ENCODE data around the gene YWHAH. TPM values are rescaled to one million over a fixed set of nuclear protein-coding genes. Genes with fewer than 3 reads are reported as not detected.

The YWHAH gene
- total RNA-seq, 2 donors from 2014 or later, result 162 to 193 TPM

DNA sequence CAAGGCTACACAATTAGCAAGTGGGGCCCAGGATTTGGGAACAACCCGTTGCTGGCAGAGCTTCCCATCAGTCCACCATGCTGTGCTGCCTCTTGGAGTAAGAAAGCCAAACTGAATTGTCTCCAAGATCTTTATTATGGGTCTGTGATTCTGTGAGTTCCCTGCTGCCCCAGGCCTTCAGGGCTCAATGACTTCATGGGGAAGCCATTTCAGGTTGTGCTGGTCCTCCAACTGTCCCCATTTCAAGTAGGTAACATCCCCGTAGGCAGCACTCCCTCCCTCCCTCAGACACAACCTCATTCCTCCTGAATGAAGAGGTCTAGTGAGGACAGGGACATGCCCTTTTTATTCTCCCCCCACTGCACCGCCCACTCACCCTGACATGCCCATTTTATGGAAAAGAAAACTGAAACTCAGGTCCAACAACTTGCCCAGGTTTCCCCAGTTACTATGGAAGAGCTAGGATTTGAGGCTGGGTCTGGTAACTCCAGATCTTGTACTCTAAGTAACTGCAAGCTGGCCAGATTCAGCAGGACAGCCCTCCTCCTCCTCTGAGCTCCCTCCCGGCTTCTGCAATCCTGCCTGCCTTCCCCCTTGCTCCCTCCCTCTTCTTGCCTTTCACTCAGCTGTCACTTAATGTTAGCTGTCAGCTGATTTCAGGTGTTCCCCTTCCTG lies 8.2 kb upstream of the YWHAH start:
- no peak overlapping the region for H3K27ac ChIP-seq (ENCODE audit: low read depth, low read length)

DNA sequence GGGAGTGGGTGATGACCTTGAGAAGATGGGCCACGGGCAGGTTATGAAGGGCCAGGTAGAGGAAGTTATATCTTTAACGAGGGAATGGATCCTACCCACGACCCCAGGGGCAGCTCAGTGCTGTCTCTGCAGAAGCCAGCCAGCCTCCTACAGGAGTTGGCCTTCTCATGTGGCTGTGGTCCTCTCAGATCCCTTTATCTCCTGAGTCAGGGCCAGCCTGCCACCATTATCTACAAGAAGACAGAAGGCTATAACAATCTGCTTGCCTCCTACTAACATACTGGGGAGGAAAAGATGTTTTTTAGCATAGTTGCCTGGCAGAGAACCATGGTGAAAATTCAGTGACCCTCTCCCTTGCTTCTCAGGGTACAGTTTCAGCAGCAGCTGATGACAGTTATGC lies 7.0 kb upstream of the YWHAH start:
- peaks cover 2% of the 10 kb centered on the region for H3K27me3 Mint-ChIP-seq (ENCODE audit: insufficient read depth)
- no peaks in the 10 kb centered on the region for H3K4me1 ChIP-seq (ENCODE audit: control insufficient read depth, insufficient read depth, low read length)
- no peaks in the 10 kb centered on the region for H3K36me3 ChIP-seq (ENCODE audit: control insufficient read depth, insufficient read depth, low read length)
- no peak overlapping the region for H3K4me3 Mint-ChIP-seq
- H3K4me1 Mint-ChIP-seq, result peaks cover 3% of the 10 kb centered on the region
- no peaks in the 10 kb centered on the region for H3K36me3 Mint-ChIP-seq (ENCODE audit: low read depth)
- H3K9me3 ChIP-seq (ENCODE audit: control insufficient read depth, low read length), result no peaks in the 10 kb centered on the region
- no peak overlapping the region for H3K27ac Mint-ChIP-seq
- DNase-seq, result no peak
- no peak overlapping the region for H3K27ac ChIP-seq (ENCODE audit: low read depth, low read length)
- no peaks in the 10 kb centered on the region for H3K27me3 ChIP-seq (ENCODE audit: control insufficient read depth, insufficient read depth, low read length, poor library complexity, severe bottlenecking)
- no peaks in the 10 kb centered on the region for H3K9me3 Mint-ChIP-seq
- 75% methylated on average over 3 of the region's 3 CpGs; no CpG with 5 or more reads in 1 of the 2 experiments for WGBS, 2 experiments (ENCODE audit: insufficient coverage in 1 of 2, insufficient read length in 1 of 2)
- H3K4me3 ChIP-seq (ENCODE audit: low read length), result no peak overlapping the region
- no peak overlapping the region for H3K9ac ChIP-seq (ENCODE audit: extremely low read depth, low read length, poor library complexity, severe bottlenecking)
- TF ChIP-seq, protein P1, sequence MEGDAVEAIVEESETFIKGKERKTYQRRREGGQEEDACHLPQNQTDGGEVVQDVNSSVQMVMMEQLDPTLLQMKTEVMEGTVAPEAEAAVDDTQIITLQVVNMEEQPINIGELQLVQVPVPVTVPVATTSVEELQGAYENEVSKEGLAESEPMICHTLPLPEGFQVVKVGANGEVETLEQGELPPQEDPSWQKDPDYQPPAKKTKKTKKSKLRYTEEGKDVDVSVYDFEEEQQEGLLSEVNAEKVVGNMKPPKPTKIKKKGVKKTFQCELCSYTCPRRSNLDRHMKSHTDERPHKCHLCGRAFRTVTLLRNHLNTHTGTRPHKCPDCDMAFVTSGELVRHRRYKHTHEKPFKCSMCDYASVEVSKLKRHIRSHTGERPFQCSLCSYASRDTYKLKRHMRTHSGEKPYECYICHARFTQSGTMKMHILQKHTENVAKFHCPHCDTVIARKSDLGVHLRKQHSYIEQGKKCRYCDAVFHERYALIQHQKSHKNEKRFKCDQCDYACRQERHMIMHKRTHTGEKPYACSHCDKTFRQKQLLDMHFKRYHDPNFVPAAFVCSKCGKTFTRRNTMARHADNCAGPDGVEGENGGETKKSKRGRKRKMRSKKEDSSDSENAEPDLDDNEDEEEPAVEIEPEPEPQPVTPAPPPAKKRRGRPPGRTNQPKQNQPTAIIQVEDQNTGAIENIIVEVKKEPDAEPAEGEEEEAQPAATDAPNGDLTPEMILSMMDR (conservative IDR thresholded peaks at IDR 0.05), result no peak

More for the DNA sequence above, 8.2 kb upstream of the YWHAH start:
- no peaks in the 10 kb centered on the region for H3K27me3 ChIP-seq (ENCODE audit: control insufficient read depth, insufficient read depth, low read length, poor library complexity, severe bottlenecking)
- no peaks in the 10 kb centered on the region for H3K4me1 ChIP-seq (ENCODE audit: control insufficient read depth, insufficient read depth, low read length)
- no peak overlapping the region for H3K4me3 ChIP-seq (ENCODE audit: low read length)
- Mint-ChIP-seq H3K36me3 (ENCODE audit: low read depth) (no peaks in the 10 kb centered on the region), H3K4me3 (no peak overlapping the region), H3K9me3 (no peaks in the 10 kb centered on the region), H3K27me3 (ENCODE audit: insufficient read depth) (no peaks in the 10 kb centered on the region), H3K27ac (no peak overlapping the region), H3K4me1 (peaks cover 3% of the 10 kb centered on the region)
- H3K36me3 ChIP-seq (ENCODE audit: control insufficient read depth, insufficient read depth, low read length), result no peaks in the 10 kb centered on the region
- DNase-seq, result no peak
- no peak overlapping the region for H3K9ac ChIP-seq (ENCODE audit: extremely low read depth, low read length, poor library complexity, severe bottlenecking)
- H3K9me3 ChIP-seq (ENCODE audit: control insufficient read depth, low read length), result no peaks in the 10 kb centered on the region
- TF ChIP-seq, protein P1 (conservative IDR thresholded peaks at IDR 0.05), result no peak
- 75 to 81% methylated on average over 3 to 4 of the region's 4 CpGs for WGBS, 2 experiments (ENCODE audit: insufficient coverage in 1 of 2, insufficient read length in 1 of 2)

DNA sequence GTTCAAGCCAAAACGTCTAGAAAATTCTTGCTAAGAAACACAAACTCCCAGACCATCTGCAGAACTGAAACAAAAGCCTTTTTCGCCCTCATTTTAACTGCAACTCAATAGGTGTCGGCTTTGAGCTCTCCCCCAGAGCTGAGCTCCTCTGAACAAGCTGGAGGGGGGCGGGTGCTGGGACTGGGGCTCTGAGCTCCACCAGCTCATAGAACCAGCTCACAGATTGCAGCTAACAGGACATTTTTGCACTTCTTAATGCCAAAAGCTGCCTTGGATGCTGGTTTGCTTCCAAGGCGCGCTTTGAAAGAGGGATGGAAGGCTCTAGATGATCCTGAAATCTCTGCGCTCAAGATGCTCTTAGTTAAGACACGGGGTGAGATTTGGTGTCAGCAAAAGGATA lies 6.0 kb upstream of the YWHAH start:
- Mint-ChIP-seq H3K4me3 (no peak overlapping the region), H3K4me1 (peaks cover 3% of the 10 kb centered on the region), H3K27me3 (ENCODE audit: insufficient read depth) (peaks cover 2% of the 10 kb centered on the region), H3K9me3 (no peaks in the 10 kb centered on the region), H3K27ac (no peak overlapping the region), H3K36me3 (ENCODE audit: low read depth) (no peaks in the 10 kb centered on the region)
- no peaks in the 10 kb centered on the region for H3K36me3 ChIP-seq (ENCODE audit: control insufficient read depth, insufficient read depth, low read length)
- no peak overlapping the region for H3K27ac ChIP-seq (ENCODE audit: low read depth, low read length)
- no peak overlapping the region for H3K4me3 ChIP-seq (ENCODE audit: low read length)
- no peak overlapping the region for H3K9ac ChIP-seq (ENCODE audit: extremely low read depth, low read length, poor library complexity, severe bottlenecking)
- no peak for DNase-seq
- H3K27me3 ChIP-seq (ENCODE audit: control insufficient read depth, insufficient read depth, low read length, poor library complexity, severe bottlenecking), result no peaks in the 10 kb centered on the region
- H3K9me3 ChIP-seq (ENCODE audit: control insufficient read depth, low read length), result no peaks in the 10 kb centered on the region
- no peaks in the 10 kb centered on the region for H3K4me1 ChIP-seq (ENCODE audit: control insufficient read depth, insufficient read depth, low read length)
- TF ChIP-seq, protein P1 (conservative IDR thresholded peaks at IDR 0.05), result no peak
- WGBS, 2 experiments (ENCODE audit: insufficient coverage in 1 of 2, insufficient read length in 1 of 2), result 76 to 91% methylated on average over 6 to 8 of the region's 8 CpGs
